HG02852 (cell line): ENCODE results near the gene CARD11.

ENCODE experiments used
- ATAC-seq: cut with Tn5 transposase; IDR thresholded peaks from one replicate; pipeline ENCODE4 v1.9.1; 2021; ENCODE audit warnings: mild to moderate bottlenecking, moderate library complexity; ENCODE audit not compliant: unreplicated experiment

CARD11 gene

GRCh38 chr7:2984091-2984490 lies 59.6 kb downstream of the CARD11 start:
- ATAC-seq, result no peak

- ATAC-seq, result no peak
Measured at GRCh38 chr7:2983586-2983985, 60.1 kb downstream of the CARD11 start.

GRCh38 chr7:2982831-2983230 lies 60.8 kb downstream of the CARD11 start:
- no peak for ATAC-seq

- no peak for ATAC-seq
Measured at GRCh38 chr7:2982401-2982800, 61.3 kb downstream of the CARD11 start.

GRCh38 chr7:2981103-2981480 lies 62.6 kb downstream of the CARD11 start:
- no peak for ATAC-seq

GRCh38 chr7:2980401-2981102 lies 63.1 kb downstream of the CARD11 start:
- ATAC-seq, result no peak

GRCh38 chr7:2979951-2980350 lies 63.7 kb downstream of the CARD11 start:
- ATAC-seq, result no peak

GRCh38 chr7:2979201-2979631 lies 64.5 kb downstream of the CARD11 start:
- peak; percentile 30 for ATAC-seq

GRCh38 chr7:2978408-2978807 lies 65.3 kb downstream of the CARD11 start:
- peak; percentile 83 for ATAC-seq

- no peak for ATAC-seq
Measured at GRCh38 chr7:2975821-2976371, 67.8 kb downstream of the CARD11 start.

GRCh38 chr7:2974093-2974819 lies 69.4 kb downstream of the CARD11 start:
- no peak for ATAC-seq

- ATAC-seq, result no peak
Measured at GRCh38 chr7:2972835-2973161, 70.9 kb downstream of the CARD11 start.

GRCh38 chr7:2971914-2972834 lies 71.5 kb downstream of the CARD11 start:
- peak; percentile 81 for ATAC-seq

GRCh38 chr7:2970861-2971260 lies 72.8 kb downstream of the CARD11 start:
- ATAC-seq, result no peak

GRCh38 chr7:2970307-2970664 lies 73.4 kb downstream of the CARD11 start:
- ATAC-seq, result no peak

- no peak for ATAC-seq
Measured at GRCh38 chr7:2969398-2970306, 74.0 kb downstream of the CARD11 start.

- no peak for ATAC-seq
Measured at GRCh38 chr7:2968616-2969397, 74.9 kb downstream of the CARD11 start.

- ATAC-seq, result no peak
Measured at GRCh38 chr7:2968176-2968575, 75.5 kb downstream of the CARD11 start.

- no peak for ATAC-seq
Measured at GRCh38 chr7:2967705-2968104, 76.0 kb downstream of the CARD11 start.

- ATAC-seq, result no peak
Measured at GRCh38 chr7:2967253-2967652, 76.4 kb downstream of the CARD11 start.
